ENCODE results near the gene BABAM2.

BABAM2 gene

GRCh38 chr2:28274911-28275685 lies 384.6 kb downstream of the BABAM2 start:
- H3K27me3 ChIP-seq (ENCODE audit: low read depth, low read length) = no peaks in the 10 kb centered on the region
- H3K9me3 ChIP-seq (ENCODE audit: control insufficient read depth in 1 of 2, low read length in 2 of 2) = no peaks in the 10 kb centered on the region
- H3K27ac ChIP-seq (ENCODE audit: low read length) = peak overlapping the region; percentile 19
- no peaks in the 10 kb centered on the region for H3K36me3 ChIP-seq (ENCODE audit: control insufficient read depth in 1 of 2, insufficient read depth in 2 of 2, low read length in 2 of 2)
- H3K4me3 ChIP-seq (ENCODE audit: low read depth in 1 of 2, low read length in 2 of 2) = no peak overlapping the region
- H3K4me1 ChIP-seq (ENCODE audit: control insufficient read depth in 1 of 2, insufficient read depth in 2 of 2, low read length in 2 of 2) = peaks cover 9 to 20% of the 10 kb centered on the region in 2 donors

- Histone ChIP-seq H3K9me3 (ENCODE audit: control insufficient read depth in 1 of 2, low read length in 2 of 2) (no peaks in the 10 kb centered on the region), H3K27ac (ENCODE audit: low read length) (peak overlapping the region; percentile 54), H3K36me3 (ENCODE audit: control insufficient read depth in 1 of 2, insufficient read depth in 2 of 2, low read length in 2 of 2) (no peaks in the 10 kb centered on the region), H3K4me1 (ENCODE audit: control insufficient read depth in 1 of 2, insufficient read depth in 2 of 2, low read length in 2 of 2) (peaks cover 9 to 20% of the 10 kb centered on the region in 2 donors), H3K4me3 (ENCODE audit: low read depth in 1 of 2, low read length in 2 of 2) (no peak overlapping the region), H3K27me3 (ENCODE audit: low read depth, low read length) (no peaks in the 10 kb centered on the region)
Observed at GRCh38 chr2:28276076-28276618, 385.6 kb downstream of the BABAM2 start.

GRCh38 chr2:28276807-28277206 lies 386.3 kb downstream of the BABAM2 start:
- peaks cover 9 to 14% of the 10 kb centered on the region in 2 donors for H3K4me1 ChIP-seq (ENCODE audit: control insufficient read depth in 1 of 2, insufficient read depth in 2 of 2, low read length in 2 of 2)
- no peaks in the 10 kb centered on the region for H3K36me3 ChIP-seq (ENCODE audit: control insufficient read depth in 1 of 2, insufficient read depth in 2 of 2, low read length in 2 of 2)
- peak overlapping the region; percentile 54 for H3K27ac ChIP-seq (ENCODE audit: low read length)
- no peaks in the 10 kb centered on the region for H3K27me3 ChIP-seq (ENCODE audit: low read depth, low read length)
- H3K4me3 ChIP-seq (ENCODE audit: low read depth in 1 of 2, low read length in 2 of 2) = no peak overlapping the region
- no peaks in the 10 kb centered on the region for H3K9me3 ChIP-seq (ENCODE audit: control insufficient read depth in 1 of 2, low read length in 2 of 2)

- H3K27ac ChIP-seq (ENCODE audit: low read length) = no peak overlapping the region
- H3K27me3 ChIP-seq (ENCODE audit: low read depth, low read length) = no peaks in the 10 kb centered on the region
- no peaks in the 10 kb centered on the region for H3K36me3 ChIP-seq (ENCODE audit: control insufficient read depth in 1 of 2, insufficient read depth in 2 of 2, low read length in 2 of 2)
- no peaks in the 10 kb centered on the region for H3K9me3 ChIP-seq (ENCODE audit: control insufficient read depth in 1 of 2, low read length in 2 of 2)
- peaks cover 9 to 13% of the 10 kb centered on the region in 2 donors for H3K4me1 ChIP-seq (ENCODE audit: control insufficient read depth in 1 of 2, insufficient read depth in 2 of 2, low read length in 2 of 2)
- H3K4me3 ChIP-seq (ENCODE audit: low read depth in 1 of 2, low read length in 2 of 2) = no peak overlapping the region
Observed at GRCh38 chr2:28277466-28277865, 386.9 kb downstream of the BABAM2 start.

- no peak overlapping the region for H3K27ac ChIP-seq (ENCODE audit: low read length)
- no peaks in the 10 kb centered on the region for H3K36me3 ChIP-seq (ENCODE audit: control insufficient read depth in 1 of 2, insufficient read depth in 2 of 2, low read length in 2 of 2)
- H3K4me3 ChIP-seq (ENCODE audit: low read depth in 1 of 2, low read length in 2 of 2) = no peak overlapping the region
- peaks cover 9 to 13% of the 10 kb centered on the region in 2 donors for H3K4me1 ChIP-seq (ENCODE audit: control insufficient read depth in 1 of 2, insufficient read depth in 2 of 2, low read length in 2 of 2)
- no peaks in the 10 kb centered on the region for H3K9me3 ChIP-seq (ENCODE audit: control insufficient read depth in 1 of 2, low read length in 2 of 2)
- no peaks in the 10 kb centered on the region for H3K27me3 ChIP-seq (ENCODE audit: low read depth, low read length)
Observed at GRCh38 chr2:28279371-28279770, 388.8 kb downstream of the BABAM2 start.

- peaks cover 1 to 2% of the 10 kb centered on the region in 2 donors for H3K4me1 ChIP-seq (ENCODE audit: control insufficient read depth in 1 of 2, insufficient read depth in 2 of 2, low read length in 2 of 2)
- H3K27me3 ChIP-seq (ENCODE audit: low read depth, low read length) = no peaks in the 10 kb centered on the region
- no peak overlapping the region for H3K4me3 ChIP-seq (ENCODE audit: low read depth in 1 of 2, low read length in 2 of 2)
- H3K27ac ChIP-seq (ENCODE audit: low read length) = no peak overlapping the region
- H3K36me3 ChIP-seq (ENCODE audit: control insufficient read depth in 1 of 2, insufficient read depth in 2 of 2, low read length in 2 of 2) = no peaks in the 10 kb centered on the region
- H3K9me3 ChIP-seq (ENCODE audit: control insufficient read depth in 1 of 2, low read length in 2 of 2) = no peaks in the 10 kb centered on the region
Observed at GRCh38 chr2:28280619-28281018, 390.1 kb downstream of the BABAM2 start.

GRCh38 chr2:28281739-28282138 lies 391.2 kb downstream of the BABAM2 start:
- no peaks in the 10 kb centered on the region for H3K4me1 ChIP-seq (ENCODE audit: control insufficient read depth in 1 of 2, insufficient read depth in 2 of 2, low read length in 2 of 2)
- H3K27me3 ChIP-seq (ENCODE audit: low read depth, low read length) = no peaks in the 10 kb centered on the region
- H3K9me3 ChIP-seq (ENCODE audit: control insufficient read depth in 1 of 2, low read length in 2 of 2) = no peaks in the 10 kb centered on the region
- no peak overlapping the region for H3K27ac ChIP-seq (ENCODE audit: low read length)
- no peaks in the 10 kb centered on the region for H3K36me3 ChIP-seq (ENCODE audit: control insufficient read depth in 1 of 2, insufficient read depth in 2 of 2, low read length in 2 of 2)
- no peak overlapping the region for H3K4me3 ChIP-seq (ENCODE audit: low read depth in 1 of 2, low read length in 2 of 2)

- no peaks in the 10 kb centered on the region for H3K9me3 ChIP-seq (ENCODE audit: control insufficient read depth in 1 of 2, low read length in 2 of 2)
- H3K27me3 ChIP-seq (ENCODE audit: low read depth, low read length) = no peaks in the 10 kb centered on the region
- H3K4me3 ChIP-seq (ENCODE audit: low read depth in 1 of 2, low read length in 2 of 2) = no peak overlapping the region
- no peaks in the 10 kb centered on the region for H3K4me1 ChIP-seq (ENCODE audit: control insufficient read depth in 1 of 2, insufficient read depth in 2 of 2, low read length in 2 of 2)
- H3K36me3 ChIP-seq (ENCODE audit: control insufficient read depth in 1 of 2, insufficient read depth in 2 of 2, low read length in 2 of 2) = no peaks in the 10 kb centered on the region
- H3K27ac ChIP-seq (ENCODE audit: low read length) = no peak overlapping the region
Observed at GRCh38 chr2:28282248-28282647, 391.7 kb downstream of the BABAM2 start.

- Histone ChIP-seq H3K27ac (ENCODE audit: low read length) (no peak overlapping the region), H3K4me1 (ENCODE audit: control insufficient read depth in 1 of 2, insufficient read depth in 2 of 2, low read length in 2 of 2) (no peaks in the 10 kb centered on the region), H3K36me3 (ENCODE audit: control insufficient read depth in 1 of 2, insufficient read depth in 2 of 2, low read length in 2 of 2) (no peaks in the 10 kb centered on the region), H3K9me3 (ENCODE audit: control insufficient read depth in 1 of 2, low read length in 2 of 2) (no peaks in the 10 kb centered on the region), H3K4me3 (ENCODE audit: low read depth in 1 of 2, low read length in 2 of 2) (no peak overlapping the region), H3K27me3 (ENCODE audit: low read depth, low read length) (no peaks in the 10 kb centered on the region)
Observed at GRCh38 chr2:28282861-28283646, 392.5 kb downstream of the BABAM2 start.

- H3K36me3 ChIP-seq (ENCODE audit: control insufficient read depth in 1 of 2, insufficient read depth in 2 of 2, low read length in 2 of 2) = no peaks in the 10 kb centered on the region
- H3K9me3 ChIP-seq (ENCODE audit: control insufficient read depth in 1 of 2, low read length in 2 of 2) = no peaks in the 10 kb centered on the region
- H3K4me1 ChIP-seq (ENCODE audit: control insufficient read depth in 1 of 2, insufficient read depth in 2 of 2, low read length in 2 of 2) = no peaks in the 10 kb centered on the region
- H3K4me3 ChIP-seq (ENCODE audit: low read depth in 1 of 2, low read length in 2 of 2) = no peak overlapping the region
- H3K27me3 ChIP-seq (ENCODE audit: low read depth, low read length) = no peaks in the 10 kb centered on the region
- no peak overlapping the region for H3K27ac ChIP-seq (ENCODE audit: low read length)
Observed at GRCh38 chr2:28283861-28284260, 393.3 kb downstream of the BABAM2 start.

GRCh38 chr2:28286678-28287077 lies 396.1 kb downstream of the BABAM2 start:
- no peaks in the 10 kb centered on the region for H3K9me3 ChIP-seq (ENCODE audit: control insufficient read depth in 1 of 2, low read length in 2 of 2)
- H3K4me3 ChIP-seq (ENCODE audit: low read depth in 1 of 2, low read length in 2 of 2) = no peak overlapping the region
- H3K27me3 ChIP-seq (ENCODE audit: low read depth, low read length) = no peaks in the 10 kb centered on the region
- no peaks in the 10 kb centered on the region for H3K4me1 ChIP-seq (ENCODE audit: control insufficient read depth in 1 of 2, insufficient read depth in 2 of 2, low read length in 2 of 2)
- no peak overlapping the region for H3K27ac ChIP-seq (ENCODE audit: low read length)
- H3K36me3 ChIP-seq (ENCODE audit: control insufficient read depth in 1 of 2, insufficient read depth in 2 of 2, low read length in 2 of 2) = no peaks in the 10 kb centered on the region

Measured in muscle layer of duodenum (tissue), 2 donors.